GM21390 (cell line): ENCODE measurements around the gene OVOL2.

Source experiments
- ATAC-seq: cut with Tn5 transposase; IDR thresholded peaks from one replicate; pipeline ENCODE4 v1.9.1; 2021; ENCODE audit not compliant: unreplicated experiment

The OVOL2 gene

DNA sequence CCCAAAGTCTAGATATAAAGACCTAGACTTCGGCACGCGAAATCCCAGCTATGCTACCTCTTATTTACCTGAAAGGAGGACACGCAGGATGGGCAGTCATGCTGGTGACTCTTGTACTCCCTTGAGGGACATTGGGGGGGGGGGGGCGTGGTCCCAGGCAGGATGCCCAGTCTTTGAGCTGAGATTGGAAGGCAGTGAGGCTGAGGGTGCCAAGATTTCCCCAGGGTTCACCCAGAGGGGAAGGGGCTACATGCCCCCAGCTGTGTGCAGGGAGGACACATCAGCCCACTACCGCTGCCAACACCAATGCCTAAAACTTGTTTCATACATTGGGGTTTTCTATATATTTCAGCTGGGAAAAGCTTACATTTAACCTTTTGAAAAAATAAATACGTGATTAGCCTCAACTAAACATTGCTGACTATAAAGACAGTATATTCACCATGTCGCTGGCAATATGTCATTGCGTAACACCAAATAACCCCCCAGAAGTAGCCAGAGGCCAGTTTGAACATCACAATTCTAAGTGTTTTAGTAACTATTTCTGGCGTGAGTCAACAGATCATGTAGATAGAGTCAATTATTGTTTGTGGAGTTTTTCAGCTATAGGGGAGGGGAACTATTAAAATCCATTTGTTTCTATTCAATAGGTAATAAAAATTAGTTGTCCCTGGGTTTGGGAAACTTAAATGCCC is 67.3 kb downstream of the OVOL2 start:
- ATAC-seq: no peak

DNA sequence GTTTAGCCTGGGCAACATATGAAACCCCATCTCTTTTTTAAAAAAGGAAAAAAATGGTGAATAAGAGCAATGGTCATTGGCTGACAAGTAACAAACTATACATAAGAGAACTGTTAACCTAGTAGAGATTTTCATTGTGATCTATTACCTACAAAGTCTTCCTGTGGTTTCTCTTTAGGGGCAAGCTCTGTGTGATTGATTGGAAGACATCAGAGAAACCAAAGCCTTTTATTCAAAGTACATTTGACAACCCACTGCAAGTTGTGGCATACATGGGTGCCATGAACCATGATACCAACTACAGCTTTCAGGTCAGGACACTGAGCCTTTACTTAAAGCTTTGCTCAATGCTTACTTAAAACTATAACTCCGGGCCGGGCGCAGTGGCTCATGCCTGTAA is 69.7 kb downstream of the OVOL2 start:
- ATAC-seq: no peak

DNA sequence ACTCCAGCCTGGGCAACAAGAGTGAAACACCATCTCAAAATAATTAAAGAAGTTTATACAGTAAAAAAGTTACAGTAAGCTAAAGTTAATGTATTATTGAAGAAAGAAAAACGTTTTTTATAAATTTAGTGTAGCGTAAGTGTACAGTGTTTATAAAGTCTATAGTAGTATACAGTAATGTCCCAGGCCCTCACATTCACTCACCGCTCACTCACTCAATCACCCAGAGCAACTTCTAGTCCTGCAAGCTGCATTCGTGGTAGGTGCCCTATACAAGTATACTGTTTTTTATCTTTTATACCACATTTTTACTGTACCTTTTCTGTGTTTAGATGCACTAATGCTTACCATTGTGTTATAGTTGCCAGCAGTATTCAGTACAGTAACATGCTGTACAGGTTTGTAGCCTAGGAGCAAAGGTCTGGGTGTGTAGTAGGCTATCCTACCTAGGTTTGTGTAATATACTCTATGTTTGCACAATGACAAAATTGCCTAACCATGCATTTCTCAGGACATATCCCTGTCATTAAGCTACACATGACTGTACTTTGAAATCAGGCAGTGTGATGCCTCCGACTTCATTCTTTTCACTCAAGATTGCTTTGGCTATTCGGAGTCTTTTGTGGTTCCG is 72.2 kb downstream of the OVOL2 start:
- ATAC-seq: no peak

DNA sequence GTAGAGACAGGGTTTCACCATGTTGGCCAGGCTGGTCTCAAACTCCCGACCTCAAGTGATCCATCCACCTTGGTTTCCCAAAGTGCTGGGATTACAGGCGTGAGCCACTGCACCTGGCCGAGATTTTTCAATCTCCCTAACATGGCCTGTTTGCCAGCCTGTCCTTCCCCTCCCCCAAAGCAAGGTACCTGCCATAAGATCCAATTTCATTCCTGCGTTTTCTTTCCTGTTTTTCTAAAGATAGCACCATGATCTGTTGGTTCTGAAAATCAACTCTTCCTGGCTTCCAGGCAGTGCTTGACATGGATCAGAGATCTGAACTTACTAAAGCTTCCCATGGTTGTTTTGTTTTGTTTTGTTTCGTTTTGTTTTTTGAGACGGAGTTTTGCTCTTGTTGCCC is 81.4 kb downstream of the OVOL2 start:
- ATAC-seq: no peak
